HG03060 (cell line): Measurements from ENCODE around the gene ZNFX1.
"Not testable (repeated sequence)": the region's sequence is repeated elsewhere in the genome, so short reads cannot be mapped to it uniquely, and the experiment has no call there.

Experiments
- ATAC-seq: cut with Tn5 transposase; IDR thresholded peaks from one replicate; pipeline ENCODE4 v1.9.1; 2021; ENCODE audit warnings: low read depth, moderate number of reproducible peaks; ENCODE audit not compliant: unreplicated experiment

The ZNFX1 gene

GRCh38 chr20:49278036-49278817 is at the start of gene ZNFX1:
ZNFX1 (minus strand) TSS chr20:49278057; CDS start chr20:49275839, 2,218 bp downstream.
- ATAC-seq = peak; percentile 70

- no peak for ATAC-seq
Observed at GRCh38 chr20:49326026-49326425, 48.2 kb upstream of the ZNFX1 start.

GRCh38 chr20:49324306-49324705 is 46.4 kb upstream of the ZNFX1 start:
- no peak for ATAC-seq

GRCh38 chr20:49323622-49324238 is 45.9 kb upstream of the ZNFX1 start:
- ATAC-seq = no peak

GRCh38 chr20:49320460-49320859 is 42.6 kb upstream of the ZNFX1 start:
- ATAC-seq = no peak

GRCh38 chr20:49319208-49319809 is 41.5 kb upstream of the ZNFX1 start:
- no peak for ATAC-seq

GRCh38 chr20:49318430-49319207 is 40.8 kb upstream of the ZNFX1 start:
- no peak for ATAC-seq

- no peak for ATAC-seq
Observed at GRCh38 chr20:49318091-49318429, 40.2 kb upstream of the ZNFX1 start.

GRCh38 chr20:49316704-49317103 is 38.8 kb upstream of the ZNFX1 start:
- no peak for ATAC-seq

GRCh38 chr20:49315580-49315979 is 37.7 kb upstream of the ZNFX1 start:
- ATAC-seq = no peak

- not testable (repeated sequence) for ATAC-seq
Observed at GRCh38 chr20:49314052-49314451, 36.2 kb upstream of the ZNFX1 start.

GRCh38 chr20:49313283-49313682 is 35.4 kb upstream of the ZNFX1 start:
- ATAC-seq = no peak

GRCh38 chr20:49312661-49313060 is 34.8 kb upstream of the ZNFX1 start:
- no peak for ATAC-seq

- no peak for ATAC-seq
Observed at GRCh38 chr20:49310705-49311104, 32.8 kb upstream of the ZNFX1 start.

GRCh38 chr20:49308875-49309274 is 31.0 kb upstream of the ZNFX1 start:
- no peak for ATAC-seq

- ATAC-seq = no peak
Observed at GRCh38 chr20:49306903-49307620, 29.2 kb upstream of the ZNFX1 start.

GRCh38 chr20:49303065-49303552 is 25.3 kb upstream of the ZNFX1 start:
- ATAC-seq = no peak

- no peak for ATAC-seq
Observed at GRCh38 chr20:49297605-49298530, 20.0 kb upstream of the ZNFX1 start.

GRCh38 chr20:49294002-49294654 is 16.3 kb upstream of the ZNFX1 start:
- not testable (repeated sequence) for ATAC-seq
